GM12878 (cell line): ENCODE measurements around the gene ANGEL1. TPM values are rescaled to one million over a fixed set of nuclear protein-coding genes. Genes with fewer than 3 reads are reported as not detected.

Experiments used
- E4F1 ChIP-seq: fragments of 450-650 bp; IDR thresholded peaks from 2 replicates; pipeline ENCODE4 v1.6.1; 2018; ENCODE audit warnings: borderline replicate concordance, mild to moderate bottlenecking; ENCODE audit not compliant: partially characterized antibody
- MEF2B ChIP-seq: fragments of 450-650 bp; IDR thresholded peaks from 2 replicates; pipeline ENCODE4 v1.6.1; 2018; ENCODE audit warnings: mild to moderate bottlenecking, moderate library complexity; ENCODE audit not compliant: partially characterized antibody, poor library complexity, severe bottlenecking
- NFXL1 ChIP-seq: fragments of 450-650 bp; IDR thresholded peaks from 2 replicates; pipeline ENCODE4 v1.6.1; 2017; ENCODE audit warnings: antibody characterized with exemption, mild to moderate bottlenecking, borderline replicate concordance
- POLR2AphosphoS5 ChIP-seq: IDR thresholded peaks from 2 replicates; pipeline ENCODE4 v1.6.1; 2011; ENCODE audit warnings: mild to moderate bottlenecking, low read length, inconsistent platforms
- polyA plus RNA-seq, 11 experiments: library from polyadenylated mRNA; depleted of rRNA in 4 of 11; unstranded in 6 of 11; stranded (reverse) in 5 of 11; fragments of >200 nt; fragmentation: Nextera tagmentation in 4 of 11; fragmentation: Illumina TruSeq in 1 of 11; extraction: Ambion mirVana in 4 of 11; extraction: Trizol in 1 of 11; gene quantifications; 1 replicate in 1 of 11; 2 replicates in 10 of 11; pipeline versions ENCODE4 v1.2.1 to v1.2.3, GENCODE V29; 2011 to 2016; ENCODE audit warnings: inconsistent platforms in 2 of 11, missing spikeins in 2 of 11, low read depth in 1 of 11
- total RNA-seq, 4 experiments: library from RNA; depleted of rRNA in 3 of 4; stranded (reverse); fragments of >200 nt in 3 of 4; fragmentation: Illumina TruSeq in 1 of 4; extraction: Trizol in 1 of 4; gene quantifications; 2 replicates each; pipeline versions ENCODE4 v1.2.1 to v1.2.3, GENCODE V29; 2013 to 2021
- TF ChIP-seq, protein P1 (sequence below): fragments of 450-650 bp; IDR thresholded peaks from 2 replicates; pipeline ENCODE4 v1.6.1; 2017; ENCODE audit warnings: mild to moderate bottlenecking, moderate library complexity

ANGEL1 gene
- total and polyA plus RNA-seq, 10 of the 15 experiments (the other 5 are each of a cell fraction or from before 2014, with no cell fraction given), result 1.7 to 29.7 (median 12.3) TPM

DNA sequence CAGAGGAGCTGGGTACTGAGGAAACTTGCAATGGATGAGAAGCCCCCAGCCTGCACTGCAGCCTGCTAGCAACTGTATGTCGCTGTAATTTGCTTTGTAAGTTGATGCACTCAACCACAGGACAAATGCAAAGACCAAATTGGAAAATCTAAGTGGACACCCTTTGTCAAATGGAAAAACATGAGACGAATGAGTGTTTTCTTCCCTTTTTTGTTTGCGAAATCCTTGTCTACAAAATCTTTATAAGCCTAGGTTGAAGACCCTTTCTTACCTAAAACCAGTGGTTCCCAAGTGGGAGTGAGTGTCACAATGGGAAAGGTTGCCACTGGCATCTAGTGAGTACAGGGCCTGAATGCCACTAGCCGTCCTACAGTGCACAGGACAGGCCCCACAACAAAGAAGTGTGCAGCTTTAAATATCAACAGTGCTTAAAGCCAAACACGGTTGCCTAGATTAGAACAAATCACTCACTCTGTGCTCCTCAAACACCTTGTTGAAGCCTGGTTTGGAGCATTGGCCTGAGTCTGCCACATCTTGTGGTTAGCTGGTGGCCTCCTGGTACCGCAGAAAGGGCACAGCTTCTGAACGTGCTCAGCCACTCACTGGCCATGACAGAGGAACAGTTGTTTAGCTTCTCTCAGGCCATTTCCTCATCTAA, 59.0 kb downstream of the ANGEL1 start (continued):
- TF ChIP-seq, protein P1, sequence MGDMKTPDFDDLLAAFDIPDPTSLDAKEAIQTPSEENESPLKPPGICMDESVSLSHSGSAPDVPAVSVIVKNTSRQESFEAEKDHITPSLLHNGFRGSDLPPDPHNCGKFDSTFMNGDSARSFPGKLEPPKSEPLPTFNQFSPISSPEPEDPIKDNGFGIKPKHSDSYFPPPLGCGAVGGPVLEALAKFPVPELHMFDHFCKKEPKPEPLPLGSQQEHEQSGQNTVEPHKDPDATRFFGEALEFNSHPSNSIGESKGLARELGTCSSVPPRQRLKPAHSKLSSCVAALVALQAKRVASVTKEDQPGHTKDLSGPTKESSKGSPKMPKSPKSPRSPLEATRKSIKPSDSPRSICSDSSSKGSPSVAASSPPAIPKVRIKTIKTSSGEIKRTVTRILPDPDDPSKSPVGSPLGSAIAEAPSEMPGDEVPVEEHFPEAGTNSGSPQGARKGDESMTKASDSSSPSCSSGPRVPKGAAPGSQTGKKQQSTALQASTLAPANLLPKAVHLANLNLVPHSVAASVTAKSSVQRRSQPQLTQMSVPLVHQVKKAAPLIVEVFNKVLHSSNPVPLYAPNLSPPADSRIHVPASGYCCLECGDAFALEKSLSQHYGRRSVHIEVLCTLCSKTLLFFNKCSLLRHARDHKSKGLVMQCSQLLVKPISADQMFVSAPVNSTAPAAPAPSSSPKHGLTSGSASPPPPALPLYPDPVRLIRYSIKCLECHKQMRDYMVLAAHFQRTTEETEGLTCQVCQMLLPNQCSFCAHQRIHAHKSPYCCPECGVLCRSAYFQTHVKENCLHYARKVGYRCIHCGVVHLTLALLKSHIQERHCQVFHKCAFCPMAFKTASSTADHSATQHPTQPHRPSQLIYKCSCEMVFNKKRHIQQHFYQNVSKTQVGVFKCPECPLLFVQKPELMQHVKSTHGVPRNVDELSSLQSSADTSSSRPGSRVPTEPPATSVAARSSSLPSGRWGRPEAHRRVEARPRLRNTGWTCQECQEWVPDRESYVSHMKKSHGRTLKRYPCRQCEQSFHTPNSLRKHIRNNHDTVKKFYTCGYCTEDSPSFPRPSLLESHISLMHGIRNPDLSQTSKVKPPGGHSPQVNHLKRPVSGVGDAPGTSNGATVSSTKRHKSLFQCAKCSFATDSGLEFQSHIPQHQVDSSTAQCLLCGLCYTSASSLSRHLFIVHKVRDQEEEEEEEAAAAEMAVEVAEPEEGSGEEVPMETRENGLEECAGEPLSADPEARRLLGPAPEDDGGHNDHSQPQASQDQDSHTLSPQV, result no peak
- TF ChIP-seq POLR2AphosphoS5, result no peak
- no peak for TF ChIP-seq MEF2B
- no peak for TF ChIP-seq E4F1
- no peak for TF ChIP-seq NFXL1
